ENCODE results near the gene MRPS35. TPM values are rescaled to one million over a fixed set of nuclear protein-coding genes. Genes with fewer than 3 reads are reported as not detected.

MRPS35 gene
- total RNA-seq, 4 donors from 2014 or later = 50.8 to 74.0 (median 57.5) TPM

DNA sequence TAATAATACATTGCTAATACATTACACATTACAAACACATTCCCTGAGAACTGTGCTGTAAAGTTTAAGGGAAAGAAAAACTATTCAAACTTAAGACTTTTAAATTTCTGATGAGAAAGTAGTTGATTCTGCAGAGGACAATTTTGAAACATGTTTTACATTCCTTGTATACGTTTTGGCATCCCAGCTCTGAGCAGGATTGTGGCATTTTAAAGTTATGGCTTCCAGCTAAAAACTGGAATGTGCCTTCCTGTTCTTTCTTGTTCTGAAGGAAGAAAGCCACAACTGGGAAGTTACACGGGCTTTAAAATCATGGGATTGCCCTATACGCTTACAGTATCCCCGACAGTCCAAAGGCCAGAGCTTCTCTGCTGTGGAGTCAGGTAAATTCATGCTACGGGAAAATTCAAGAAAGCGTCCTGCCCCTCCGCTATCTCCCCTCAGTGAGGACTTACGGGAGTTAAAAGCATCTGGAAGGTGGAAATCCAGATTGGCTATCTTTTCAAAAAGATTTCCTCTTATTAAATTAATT lies 58.6 kb downstream of the MRPS35 start:
- no peak for TF ChIP-seq POLR2A (IDR thresholded peaks at IDR 0.05)
- TF ChIP-seq, protein P1, sequence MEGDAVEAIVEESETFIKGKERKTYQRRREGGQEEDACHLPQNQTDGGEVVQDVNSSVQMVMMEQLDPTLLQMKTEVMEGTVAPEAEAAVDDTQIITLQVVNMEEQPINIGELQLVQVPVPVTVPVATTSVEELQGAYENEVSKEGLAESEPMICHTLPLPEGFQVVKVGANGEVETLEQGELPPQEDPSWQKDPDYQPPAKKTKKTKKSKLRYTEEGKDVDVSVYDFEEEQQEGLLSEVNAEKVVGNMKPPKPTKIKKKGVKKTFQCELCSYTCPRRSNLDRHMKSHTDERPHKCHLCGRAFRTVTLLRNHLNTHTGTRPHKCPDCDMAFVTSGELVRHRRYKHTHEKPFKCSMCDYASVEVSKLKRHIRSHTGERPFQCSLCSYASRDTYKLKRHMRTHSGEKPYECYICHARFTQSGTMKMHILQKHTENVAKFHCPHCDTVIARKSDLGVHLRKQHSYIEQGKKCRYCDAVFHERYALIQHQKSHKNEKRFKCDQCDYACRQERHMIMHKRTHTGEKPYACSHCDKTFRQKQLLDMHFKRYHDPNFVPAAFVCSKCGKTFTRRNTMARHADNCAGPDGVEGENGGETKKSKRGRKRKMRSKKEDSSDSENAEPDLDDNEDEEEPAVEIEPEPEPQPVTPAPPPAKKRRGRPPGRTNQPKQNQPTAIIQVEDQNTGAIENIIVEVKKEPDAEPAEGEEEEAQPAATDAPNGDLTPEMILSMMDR (IDR thresholded peaks at IDR 0.05) = no peak

DNA sequence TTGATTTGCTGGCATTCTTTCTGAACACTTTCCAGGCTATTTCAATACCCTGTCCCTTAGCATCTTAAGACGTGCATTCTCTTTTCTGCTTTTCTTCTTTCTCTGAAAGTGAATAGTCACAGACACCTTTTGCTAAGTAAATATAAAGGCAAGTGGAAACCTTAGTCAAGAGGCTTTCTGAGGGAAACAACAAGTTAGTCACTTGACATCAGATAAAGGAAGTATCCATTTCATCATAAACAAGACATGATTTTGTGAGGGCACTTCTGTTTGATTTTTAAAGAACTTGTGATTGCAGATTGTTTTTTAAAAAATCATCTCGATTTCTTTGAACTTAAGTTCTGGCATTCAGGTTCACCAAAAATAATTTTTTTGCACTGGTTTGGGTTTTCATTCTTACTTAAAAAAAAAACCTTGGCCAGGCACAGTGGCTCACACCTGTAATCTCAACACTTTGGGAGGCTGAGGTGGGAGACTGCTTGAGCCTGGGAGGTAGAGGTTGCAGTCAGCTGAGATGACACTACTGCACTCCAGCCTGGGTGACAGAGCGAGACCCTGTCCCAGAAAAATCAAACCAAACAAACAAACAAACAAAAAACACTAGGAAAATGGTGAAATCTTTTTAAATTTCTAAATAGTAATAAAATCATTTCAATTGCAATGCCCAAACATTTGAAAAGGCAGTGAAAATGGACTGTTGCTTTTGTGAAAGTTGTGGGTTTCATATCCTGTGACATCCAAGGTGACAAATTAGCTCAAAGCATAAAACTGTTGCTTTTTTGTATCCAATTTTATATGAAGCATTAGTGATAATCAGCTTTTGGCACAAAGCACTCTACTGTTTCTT lies 61.1 kb downstream of the MRPS35 start:
- TF ChIP-seq POLR2A (IDR thresholded peaks at IDR 0.05) = no peak
- TF ChIP-seq, protein P1 (IDR thresholded peaks at IDR 0.05) = no peak
- Histone ChIP-seq H3K36me3 (no peaks in the 10 kb centered on the region), H3K9me3 (no peaks in the 10 kb centered on the region), H3K27me3 (no peaks in the 10 kb centered on the region), H3K4me1 (no peaks in the 10 kb centered on the region), H3K4me3 (replicated peaks in 1 of 3) (no peak overlapping the region), H3K27ac (no peak overlapping the region)
- no peak for DNase-seq
- 80 to 81% methylated on average over 3 of the region's 3 CpGs for WGBS, 2 donors
- intact Hi-C loops (cut with DNase I) = no loop called here

More for the DNA sequence above, 58.6 kb downstream of the MRPS35 start:
- Histone ChIP-seq H3K4me1 (no peaks in the 10 kb centered on the region), H3K9me3 (no peaks in the 10 kb centered on the region), H3K36me3 (no peaks in the 10 kb centered on the region), H3K27me3 (no peaks in the 10 kb centered on the region), H3K4me3 (replicated peaks in 1 of 3) (no peak overlapping the region), H3K27ac (no peak overlapping the region)
- DNase-seq = no peak
- WGBS, 2 donors = 90 to 91% methylated on average over 8 of the region's 8 CpGs
- intact Hi-C loops (cut with DNase I) = no loop called here

DNA sequence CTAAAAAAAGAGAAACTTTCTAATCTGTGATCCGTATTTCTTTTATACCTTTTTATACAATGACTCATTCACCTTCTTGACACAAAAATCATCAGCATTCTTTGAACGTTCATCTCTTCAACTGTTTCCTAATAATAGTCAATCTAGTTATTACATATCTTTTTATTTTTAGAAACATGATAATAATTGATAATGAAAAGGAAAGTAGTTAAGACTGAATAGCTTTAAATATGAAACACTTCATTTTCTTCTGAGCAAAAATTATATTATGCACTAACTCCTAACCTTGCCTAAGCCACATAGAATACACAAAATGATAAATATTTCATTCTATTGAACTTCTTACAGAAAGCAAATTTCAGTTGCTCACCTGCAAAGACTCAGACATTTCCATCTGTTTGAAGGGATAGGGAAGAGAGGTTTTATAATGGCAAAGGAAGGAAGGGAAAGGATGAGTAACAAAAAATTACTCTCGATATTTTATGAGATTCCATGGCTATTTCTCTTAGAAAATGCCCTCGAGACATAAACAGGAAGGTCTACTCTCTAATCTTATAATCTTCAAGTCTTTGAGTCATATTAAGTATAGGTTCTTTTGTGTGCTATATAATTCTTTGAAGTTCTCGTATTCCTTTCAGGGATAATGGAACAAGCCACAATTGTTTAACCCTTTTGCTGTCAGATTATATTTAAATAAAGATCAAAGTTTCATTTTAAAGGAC lies 61.9 kb downstream of the MRPS35 start:
- H3K27me3 ChIP-seq = no peaks in the 10 kb centered on the region
- WGBS, 2 donors = 71 to 73% methylated on average over 5 of the region's 5 CpGs
- intact Hi-C loops (cut with DNase I) = no loop called here

DNA sequence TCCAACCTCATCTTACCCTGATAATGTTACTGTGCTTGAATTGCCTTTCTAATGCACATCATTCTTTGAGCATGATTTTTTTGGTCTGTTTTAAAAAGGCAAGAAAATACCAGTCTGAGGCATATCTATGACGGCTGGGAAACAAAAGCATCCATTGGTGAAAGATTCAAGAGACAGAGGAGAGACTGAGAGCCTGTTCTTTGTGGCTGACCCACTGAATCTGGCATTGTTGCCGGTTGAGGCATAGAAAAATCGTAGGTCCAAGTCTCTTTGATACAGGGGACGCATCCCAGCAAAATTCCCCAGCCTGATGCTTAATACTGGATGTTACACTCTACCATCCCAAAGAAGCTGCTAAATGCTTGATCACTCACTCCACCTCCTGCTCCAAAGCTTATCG lies 66.5 kb downstream of the MRPS35 start:
- no peaks in the 10 kb centered on the region for H3K27me3 ChIP-seq
- 81 to 88% methylated on average over 5 of the region's 5 CpGs for WGBS, 2 donors
- H3K9me3 ChIP-seq = no peaks in the 10 kb centered on the region
- intact Hi-C loops (cut with DNase I) = no loop called here
- DNase-seq = no peak
- H3K27ac ChIP-seq = no peak overlapping the region
- no peaks in the 10 kb centered on the region for H3K36me3 ChIP-seq
- TF ChIP-seq, protein P1 (IDR thresholded peaks at IDR 0.05) = no peak
- no peak for TF ChIP-seq POLR2A (IDR thresholded peaks at IDR 0.05)
- peaks cover 14 to 17% of the 10 kb centered on the region in 2 donors for H3K4me1 ChIP-seq
- no peak overlapping the region for H3K4me3 ChIP-seq (replicated peaks in 1 of 3)

More for the DNA sequence above, 61.9 kb downstream of the MRPS35 start:
- Histone ChIP-seq H3K9me3 (no peaks in the 10 kb centered on the region), H3K27ac (no peak overlapping the region), H3K4me1 (no peaks in the 10 kb centered on the region), H3K36me3 (no peaks in the 10 kb centered on the region), H3K4me3 (replicated peaks in 1 of 3) (no peak overlapping the region)
- no peak for DNase-seq
- no peak for TF ChIP-seq POLR2A (IDR thresholded peaks at IDR 0.05)
- TF ChIP-seq, protein P1 (IDR thresholded peaks at IDR 0.05) = no peak
